Ishikawa (cell line): ENCODE measurements around the gene PPP1R3F.
"Not testable (repeated sequence)": the region's sequence is repeated elsewhere in the genome, so short reads cannot be mapped to it uniquely, and the experiment has no call there.

Source experiments
- CEBPB ChIP-seq: IDR thresholded peaks from 2 replicates; pipeline ENCODE4 v1.6.1; 2012
- EP300 ChIP-seq: IDR thresholded peaks from 2 replicates; pipeline ENCODE4 v1.6.1; 2012; ENCODE audit warnings: borderline replicate concordance
- TEAD4 ChIP-seq: IDR thresholded peaks from 2 replicates; pipeline ENCODE4 v1.6.1; 2012
- TF ChIP-seq, protein P1 (sequence below): IDR thresholded peaks from 2 replicates; pipeline ENCODE4 v1.6.1; 2012
- TF ChIP-seq, protein P2 (sequence below): IDR thresholded peaks from 2 replicates; pipeline ENCODE4 v1.6.1; 2012; ENCODE audit warnings: low read depth, mild to moderate bottlenecking

The PPP1R3F gene

DNA sequence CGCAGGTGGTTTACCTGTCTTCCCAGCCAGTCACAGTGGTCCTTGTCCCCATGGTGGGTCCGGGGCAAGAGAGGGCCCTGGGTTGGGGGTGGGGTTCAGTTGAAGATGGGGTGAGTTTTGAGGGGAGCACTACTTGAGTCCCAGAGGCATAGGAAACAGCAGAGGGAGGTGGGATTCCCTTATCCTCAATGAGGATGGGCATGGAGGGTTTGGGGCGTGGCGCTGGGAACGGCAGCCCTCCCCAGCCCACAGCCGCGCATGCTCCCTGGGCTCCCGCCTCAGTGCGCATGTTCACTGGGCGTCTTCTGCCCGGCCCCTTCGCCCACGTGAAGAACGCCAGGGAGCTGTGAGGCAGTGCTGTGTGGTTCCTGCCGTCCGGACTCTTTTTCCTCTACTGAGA lies 52.1 kb downstream of the PPP1R3F start, which contains the start of gene GAGE12J:
TSS of gene GAGE12J (plus strand) at position 301 of the 400 bp plus-strand sequence. CDS start 1,157 bp downstream, outside the sequence.
- TF ChIP-seq, protein P1, sequence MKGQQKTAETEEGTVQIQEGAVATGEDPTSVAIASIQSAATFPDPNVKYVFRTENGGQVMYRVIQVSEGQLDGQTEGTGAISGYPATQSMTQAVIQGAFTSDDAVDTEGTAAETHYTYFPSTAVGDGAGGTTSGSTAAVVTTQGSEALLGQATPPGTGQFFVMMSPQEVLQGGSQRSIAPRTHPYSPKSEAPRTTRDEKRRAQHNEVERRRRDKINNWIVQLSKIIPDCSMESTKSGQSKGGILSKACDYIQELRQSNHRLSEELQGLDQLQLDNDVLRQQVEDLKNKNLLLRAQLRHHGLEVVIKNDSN = not testable (repeated sequence)
- TF ChIP-seq TEAD4 = not testable (repeated sequence)
- TF ChIP-seq, protein P2, sequence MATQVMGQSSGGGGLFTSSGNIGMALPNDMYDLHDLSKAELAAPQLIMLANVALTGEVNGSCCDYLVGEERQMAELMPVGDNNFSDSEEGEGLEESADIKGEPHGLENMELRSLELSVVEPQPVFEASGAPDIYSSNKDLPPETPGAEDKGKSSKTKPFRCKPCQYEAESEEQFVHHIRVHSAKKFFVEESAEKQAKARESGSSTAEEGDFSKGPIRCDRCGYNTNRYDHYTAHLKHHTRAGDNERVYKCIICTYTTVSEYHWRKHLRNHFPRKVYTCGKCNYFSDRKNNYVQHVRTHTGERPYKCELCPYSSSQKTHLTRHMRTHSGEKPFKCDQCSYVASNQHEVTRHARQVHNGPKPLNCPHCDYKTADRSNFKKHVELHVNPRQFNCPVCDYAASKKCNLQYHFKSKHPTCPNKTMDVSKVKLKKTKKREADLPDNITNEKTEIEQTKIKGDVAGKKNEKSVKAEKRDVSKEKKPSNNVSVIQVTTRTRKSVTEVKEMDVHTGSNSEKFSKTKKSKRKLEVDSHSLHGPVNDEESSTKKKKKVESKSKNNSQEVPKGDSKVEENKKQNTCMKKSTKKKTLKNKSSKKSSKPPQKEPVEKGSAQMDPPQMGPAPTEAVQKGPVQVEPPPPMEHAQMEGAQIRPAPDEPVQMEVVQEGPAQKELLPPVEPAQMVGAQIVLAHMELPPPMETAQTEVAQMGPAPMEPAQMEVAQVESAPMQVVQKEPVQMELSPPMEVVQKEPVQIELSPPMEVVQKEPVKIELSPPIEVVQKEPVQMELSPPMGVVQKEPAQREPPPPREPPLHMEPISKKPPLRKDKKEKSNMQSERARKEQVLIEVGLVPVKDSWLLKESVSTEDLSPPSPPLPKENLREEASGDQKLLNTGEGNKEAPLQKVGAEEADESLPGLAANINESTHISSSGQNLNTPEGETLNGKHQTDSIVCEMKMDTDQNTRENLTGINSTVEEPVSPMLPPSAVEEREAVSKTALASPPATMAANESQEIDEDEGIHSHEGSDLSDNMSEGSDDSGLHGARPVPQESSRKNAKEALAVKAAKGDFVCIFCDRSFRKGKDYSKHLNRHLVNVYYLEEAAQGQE = not testable (repeated sequence)

DNA sequence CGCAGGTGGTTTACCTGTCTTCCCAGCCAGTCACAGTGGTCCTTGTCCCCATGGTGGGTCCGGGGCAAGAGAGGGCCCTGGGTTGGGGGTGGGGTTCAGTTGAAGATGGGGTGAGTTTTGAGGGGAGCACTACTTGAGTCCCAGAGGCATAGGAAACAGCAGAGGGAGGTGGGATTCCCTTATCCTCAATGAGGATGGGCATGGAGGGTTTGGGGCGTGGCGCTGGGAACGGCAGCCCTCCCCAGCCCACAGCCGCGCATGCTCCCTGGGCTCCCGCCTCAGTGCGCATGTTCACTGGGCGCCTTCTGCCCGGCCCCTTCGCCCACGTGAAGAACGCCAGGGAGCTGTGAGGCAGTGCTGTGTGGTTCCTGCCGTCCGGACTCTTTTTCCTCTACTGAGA lies 61.7 kb downstream of the PPP1R3F start, which contains the start of gene GAGE13:
TSS of gene GAGE13 (plus strand) at position 301 of the 400 bp plus-strand sequence. CDS start 1,156 bp downstream, outside the sequence.
- not testable (repeated sequence) for TF ChIP-seq CEBPB, EP300
- TF ChIP-seq, protein P1 = not testable (repeated sequence)
